ENCODE data around the gene DNAJC5. TPM values are rescaled to one million over a fixed set of nuclear protein-coding genes. Genes with fewer than 3 reads are reported as not detected.

Gene DNAJC5
- total RNA-seq, 4 donors from 2014 or later = 24.3 to 47.5 (median 35.1) TPM

DNA sequence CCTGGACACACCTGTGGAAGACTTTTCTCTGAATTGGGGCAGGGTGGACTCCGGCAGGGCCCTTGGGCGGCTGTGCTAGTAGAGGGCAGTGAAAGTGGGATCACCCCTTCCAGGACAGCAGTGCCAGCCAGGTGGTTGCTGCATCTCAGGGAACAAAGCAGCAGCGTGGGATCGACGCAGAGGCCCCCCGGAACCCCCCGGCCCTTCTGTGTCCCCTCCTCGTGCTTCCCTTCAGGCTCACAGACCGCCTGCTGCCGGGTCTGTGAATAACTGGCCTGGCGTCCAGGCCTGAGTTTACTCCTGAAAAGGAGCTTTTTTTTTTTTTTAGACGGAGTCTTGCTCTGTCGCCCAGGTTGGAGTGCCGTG lies 8.9 kb upstream of the DNAJC5 start:
- TF ChIP-seq, protein P1, sequence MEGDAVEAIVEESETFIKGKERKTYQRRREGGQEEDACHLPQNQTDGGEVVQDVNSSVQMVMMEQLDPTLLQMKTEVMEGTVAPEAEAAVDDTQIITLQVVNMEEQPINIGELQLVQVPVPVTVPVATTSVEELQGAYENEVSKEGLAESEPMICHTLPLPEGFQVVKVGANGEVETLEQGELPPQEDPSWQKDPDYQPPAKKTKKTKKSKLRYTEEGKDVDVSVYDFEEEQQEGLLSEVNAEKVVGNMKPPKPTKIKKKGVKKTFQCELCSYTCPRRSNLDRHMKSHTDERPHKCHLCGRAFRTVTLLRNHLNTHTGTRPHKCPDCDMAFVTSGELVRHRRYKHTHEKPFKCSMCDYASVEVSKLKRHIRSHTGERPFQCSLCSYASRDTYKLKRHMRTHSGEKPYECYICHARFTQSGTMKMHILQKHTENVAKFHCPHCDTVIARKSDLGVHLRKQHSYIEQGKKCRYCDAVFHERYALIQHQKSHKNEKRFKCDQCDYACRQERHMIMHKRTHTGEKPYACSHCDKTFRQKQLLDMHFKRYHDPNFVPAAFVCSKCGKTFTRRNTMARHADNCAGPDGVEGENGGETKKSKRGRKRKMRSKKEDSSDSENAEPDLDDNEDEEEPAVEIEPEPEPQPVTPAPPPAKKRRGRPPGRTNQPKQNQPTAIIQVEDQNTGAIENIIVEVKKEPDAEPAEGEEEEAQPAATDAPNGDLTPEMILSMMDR (IDR thresholded peaks at IDR 0.05; ENCODE audit: low read depth) = no peak

DNA sequence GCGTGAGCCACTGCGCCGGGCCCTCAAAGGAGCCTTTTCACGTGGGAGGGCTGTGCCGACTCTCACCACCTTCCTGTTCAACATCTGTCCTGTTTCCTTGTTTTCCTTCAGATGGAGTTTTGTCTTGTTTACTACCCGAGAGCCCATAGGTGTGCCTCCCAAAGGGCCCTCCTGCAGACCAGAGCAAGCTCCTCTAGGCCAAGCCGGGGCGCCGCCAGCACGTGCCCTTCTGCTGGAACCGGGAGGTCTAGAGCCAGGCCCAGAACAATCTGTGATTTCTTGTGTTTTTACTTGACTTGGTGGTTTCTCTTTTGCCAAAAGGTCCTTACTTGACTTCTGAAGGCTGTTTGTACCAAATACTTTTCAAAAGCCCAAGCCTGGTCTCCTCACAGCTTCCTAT lies 8.0 kb upstream of the DNAJC5 start:
- TF ChIP-seq, protein P1 (IDR thresholded peaks at IDR 0.05; ENCODE audit: low read depth) = no peak

DNA sequence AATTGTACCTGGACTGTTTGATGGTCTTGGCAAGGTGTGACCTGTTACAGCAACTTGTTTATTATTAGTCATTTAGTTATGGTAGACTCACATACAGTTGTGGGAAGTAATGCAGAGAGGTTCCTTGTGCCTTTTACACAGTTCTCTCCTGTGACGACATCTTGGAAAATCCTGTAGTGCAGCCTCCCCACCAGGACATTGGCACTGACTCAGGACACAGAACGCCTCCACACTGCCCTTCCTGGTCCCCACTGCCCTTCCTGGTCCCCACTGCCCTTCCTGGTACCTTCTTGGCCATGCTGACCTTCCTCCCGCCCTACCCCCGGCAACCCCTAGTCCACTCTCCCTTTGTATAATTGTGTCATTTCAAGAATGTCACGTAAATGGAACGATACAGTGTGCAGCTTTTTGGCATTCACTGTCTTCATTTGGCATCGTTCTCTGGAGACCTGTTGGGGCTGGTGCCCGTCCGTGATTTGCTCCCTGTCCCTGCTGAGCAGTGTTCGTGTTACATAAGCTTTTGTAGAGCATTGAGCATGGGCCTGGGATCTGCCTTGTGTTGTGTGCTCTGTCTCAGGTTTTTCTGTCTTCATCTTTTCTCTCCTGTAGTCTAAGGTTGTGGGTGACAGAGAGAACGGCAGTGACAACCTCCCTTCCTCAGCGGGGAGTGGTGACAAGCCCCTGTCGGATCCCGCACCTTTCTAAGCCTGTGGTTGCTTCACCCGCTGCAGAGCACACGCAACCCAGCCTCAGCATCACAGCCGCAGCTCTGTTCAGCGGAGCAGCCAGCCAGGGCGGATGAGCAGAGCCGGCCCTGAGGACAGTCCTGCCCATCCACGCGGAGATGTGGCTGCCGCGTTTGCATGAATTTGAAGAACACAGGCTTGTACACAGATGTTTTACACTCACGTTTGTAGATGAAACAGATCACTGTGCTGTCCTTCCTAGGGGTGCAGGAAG lies 5.4 kb upstream of the DNAJC5 start:
- TF ChIP-seq, protein P1 (IDR thresholded peaks at IDR 0.05; ENCODE audit: low read depth) = no peak

DNA sequence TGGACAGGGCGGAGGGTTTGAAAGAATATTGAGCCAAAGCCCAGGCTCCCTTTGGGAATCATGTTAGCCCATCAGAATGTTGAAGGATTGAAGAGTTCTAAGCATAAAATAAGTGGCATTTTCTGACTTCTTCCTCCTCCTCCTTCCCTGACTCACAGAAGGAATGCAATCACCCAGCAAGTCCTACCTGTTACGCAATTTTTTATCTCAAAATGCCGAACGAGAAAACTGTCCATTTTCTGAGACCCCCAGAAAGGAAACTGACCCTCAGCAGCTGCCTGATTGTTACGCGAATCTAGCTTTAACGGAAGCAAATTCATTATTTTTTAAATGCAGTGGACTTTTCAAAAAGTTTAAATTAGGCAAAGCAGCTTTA lies 4.7 kb upstream of the DNAJC5 start:
- TF ChIP-seq, protein P1 (IDR thresholded peaks at IDR 0.05; ENCODE audit: low read depth) = no peak

DNA sequence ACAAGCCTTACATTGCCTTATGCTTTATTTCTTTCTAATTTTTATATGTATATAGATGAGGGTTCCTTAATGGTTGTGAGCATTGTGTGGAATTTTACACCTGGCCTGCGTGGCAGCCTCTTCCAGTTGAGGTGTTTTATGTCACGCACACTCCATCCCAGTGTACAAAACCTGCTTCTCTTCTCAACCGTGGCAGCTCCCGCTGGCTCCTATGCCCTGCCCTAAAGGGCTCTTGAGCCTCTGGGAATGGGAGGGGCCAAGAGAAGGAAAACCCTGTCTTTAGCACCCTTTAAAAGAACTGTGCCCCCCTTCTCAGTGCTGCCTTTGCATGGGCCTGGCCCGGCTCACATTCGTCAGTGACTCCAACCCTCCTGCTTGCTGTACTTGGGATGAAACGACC lies 4.3 kb upstream of the DNAJC5 start:
- TF ChIP-seq, protein P1 (IDR thresholded peaks at IDR 0.05; ENCODE audit: low read depth) = no peak

DNA sequence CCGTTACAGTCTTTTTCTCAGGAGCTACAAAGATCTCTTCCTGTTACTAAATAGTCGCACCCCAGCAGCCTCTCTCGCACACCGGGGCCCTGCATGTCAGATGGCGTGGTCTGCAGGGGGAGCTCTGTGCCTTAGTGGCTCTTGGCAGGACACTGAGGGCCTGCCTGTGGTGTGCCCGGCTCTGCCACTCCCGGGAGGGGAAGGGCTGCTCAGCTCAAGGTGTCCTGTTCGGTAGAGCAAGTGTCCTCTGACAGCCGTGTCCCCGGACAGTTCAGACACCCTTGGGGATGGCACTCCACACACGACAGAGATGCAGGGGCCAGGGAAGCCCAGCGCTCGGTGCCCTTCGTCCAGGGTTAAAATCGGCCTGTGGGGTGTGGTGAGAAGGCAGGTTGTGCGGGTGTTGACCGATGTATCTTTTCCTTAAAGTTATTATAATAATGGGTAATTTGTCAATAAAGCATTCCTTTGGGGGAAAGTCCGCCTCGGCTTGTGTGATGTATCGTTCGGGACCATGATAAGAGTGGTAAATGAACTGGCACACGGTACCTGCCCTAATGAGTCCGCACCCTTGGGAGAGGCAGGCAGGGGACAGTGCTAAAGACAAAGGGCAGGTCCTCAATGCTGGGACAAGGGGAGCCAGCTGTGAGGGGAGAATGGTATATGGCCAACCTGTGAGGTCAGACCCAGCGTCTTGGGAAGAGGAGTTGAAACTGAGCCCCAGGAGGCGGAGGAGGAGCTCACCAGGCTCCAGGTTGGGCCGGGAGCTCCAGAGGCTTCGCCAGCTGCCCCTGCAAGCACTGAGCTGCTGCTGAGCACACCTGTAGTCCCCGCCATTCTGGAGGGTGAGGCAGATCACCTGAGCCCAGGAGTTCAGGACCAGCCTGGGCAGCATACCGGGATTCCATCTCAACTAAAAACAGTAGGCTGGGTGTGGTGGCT lies 3.6 kb upstream of the DNAJC5 start:
- TF ChIP-seq, protein P1 (IDR thresholded peaks at IDR 0.05; ENCODE audit: low read depth) = no peak

DNA sequence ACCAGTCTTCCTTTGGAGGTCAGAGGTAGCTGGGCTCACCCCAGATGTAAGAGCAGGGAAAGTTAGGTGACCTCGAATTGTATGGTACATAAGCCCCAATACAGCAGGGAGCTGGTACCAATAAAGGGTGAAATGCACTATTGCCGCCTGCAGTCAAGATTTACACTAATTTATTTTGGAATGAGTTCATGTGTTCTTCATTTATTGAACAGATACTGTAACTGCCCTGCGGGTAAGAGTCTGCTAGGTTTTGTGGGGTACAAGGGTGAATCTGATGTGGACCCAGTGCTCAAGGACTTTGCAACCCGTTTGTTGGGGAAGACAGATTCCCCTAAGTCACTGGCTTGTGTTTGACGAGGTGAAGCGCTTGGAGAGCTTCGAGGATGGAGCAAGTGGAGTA lies 2.5 kb upstream of the DNAJC5 start:
- TF ChIP-seq, protein P1 (IDR thresholded peaks at IDR 0.05; ENCODE audit: low read depth) = no peak
